ENCODE data around the gene CFHR4. TPM values are rescaled to one million over a fixed set of nuclear protein-coding genes. Genes with fewer than 3 reads are reported as not detected.
"Not testable (repeated sequence)": the region's sequence is repeated elsewhere in the genome, so short reads cannot be mapped to it uniquely, and the experiment has no call there.

CFHR4 gene
- 0.31 TPM for total RNA-seq

GRCh38 chr1:196887515-196888239 lies at the start of gene CFHR4:
CFHR4 (plus strand) TSS chr1:196888052; CDS start chr1:196888151, 99 bp downstream.
- DNase-seq: no peak

- DNase-seq: not testable (repeated sequence)
Measured at GRCh38 chr1:196849613-196850492, 38.0 kb upstream of the CFHR4 start.

- no peak for DNase-seq
Measured at GRCh38 chr1:196856053-196856452, 31.8 kb upstream of the CFHR4 start.

GRCh38 chr1:196857188-196857587 lies 30.7 kb upstream of the CFHR4 start:
- no peak for DNase-seq

GRCh38 chr1:196858811-196859210 lies 29.0 kb upstream of the CFHR4 start:
- no peak for DNase-seq

- DNase-seq: no peak
Measured at GRCh38 chr1:196860323-196860884, 27.4 kb upstream of the CFHR4 start.

- no peak for DNase-seq
Measured at GRCh38 chr1:196861429-196861828, 26.4 kb upstream of the CFHR4 start.

- no peak for DNase-seq
Measured at GRCh38 chr1:196866974-196867373, 20.9 kb upstream of the CFHR4 start.

- no peak for DNase-seq
Measured at GRCh38 chr1:196873385-196873784, 14.5 kb upstream of the CFHR4 start.

- no peak for DNase-seq
Measured at GRCh38 chr1:196875935-196876334, 11.9 kb upstream of the CFHR4 start.

GRCh38 chr1:196877964-196878363 lies 9.9 kb upstream of the CFHR4 start:
- no peak for DNase-seq

- DNase-seq: not testable (repeated sequence)
Measured at GRCh38 chr1:196886560-196886959, 1.3 kb upstream of the CFHR4 start.

- DNase-seq: no peak
Measured at GRCh38 chr1:196890668-196891067, 2.8 kb downstream of the CFHR4 start.

GRCh38 chr1:196891251-196891650 lies 3.4 kb downstream of the CFHR4 start:
- no peak for DNase-seq

GRCh38 chr1:196896355-196896754 lies 8.5 kb downstream of the CFHR4 start:
- no peak for DNase-seq

- DNase-seq: no peak
Measured at GRCh38 chr1:196897158-196897828, 9.4 kb downstream of the CFHR4 start.

- DNase-seq: no peak
Measured at GRCh38 chr1:196902344-196902743, 14.5 kb downstream of the CFHR4 start.

GRCh38 chr1:196910215-196910614 lies 22.4 kb downstream of the CFHR4 start:
- DNase-seq: no peak

GRCh38 chr1:196912283-196912682 lies 24.4 kb downstream of the CFHR4 start:
- not testable (repeated sequence) for DNase-seq

GRCh38 chr1:196926839-196927238 lies 39.0 kb downstream of the CFHR4 start:
- not testable (repeated sequence) for DNase-seq

- DNase-seq: not testable (repeated sequence)
Measured at GRCh38 chr1:196932853-196933252, 45.0 kb downstream of the CFHR4 start.

- DNase-seq: no peak
Measured at GRCh38 chr1:196933531-196934189, 45.8 kb downstream of the CFHR4 start.

Data from occipital lobe (tissue), 2 donors.